ENCODE data around the gene RAB3A.

Gene RAB3A, protein sequence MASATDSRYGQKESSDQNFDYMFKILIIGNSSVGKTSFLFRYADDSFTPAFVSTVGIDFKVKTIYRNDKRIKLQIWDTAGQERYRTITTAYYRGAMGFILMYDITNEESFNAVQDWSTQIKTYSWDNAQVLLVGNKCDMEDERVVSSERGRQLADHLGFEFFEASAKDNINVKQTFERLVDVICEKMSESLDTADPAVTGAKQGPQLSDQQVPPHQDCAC

DNA sequence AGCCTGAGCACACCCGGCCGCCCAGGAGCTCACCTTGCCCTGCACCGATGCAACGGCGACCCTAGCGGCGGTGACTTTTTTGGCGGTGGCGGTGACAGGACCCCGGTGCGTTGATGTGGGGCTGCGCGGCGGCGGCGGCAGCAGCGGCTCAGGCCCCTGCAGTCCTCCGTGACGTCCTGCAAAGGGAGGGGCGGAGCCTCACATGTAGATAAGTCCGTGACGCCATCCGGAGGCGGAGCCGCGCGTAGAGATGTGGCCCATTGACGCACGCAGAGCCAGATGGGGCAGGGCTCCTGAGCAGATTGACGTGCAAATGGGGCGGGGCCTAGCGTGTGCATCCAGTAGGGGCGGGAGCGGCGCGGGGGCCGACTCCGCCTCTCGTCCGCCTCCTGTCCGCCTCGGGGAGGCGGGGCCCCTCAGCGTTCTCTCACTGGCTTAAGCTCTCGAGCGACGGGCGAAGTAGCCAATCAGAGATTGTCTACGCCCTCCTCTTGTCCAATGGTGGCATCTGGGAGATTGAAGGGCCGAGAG lies at the start of gene RAB3A:
TSS of gene RAB3A (minus strand) at position 180 of the 531 bp plus-strand sequence. CDS start 1,302 bp downstream, outside the sequence.
- DNase-seq, result peak; percentile 77 to 100 (median 100)

DNA sequence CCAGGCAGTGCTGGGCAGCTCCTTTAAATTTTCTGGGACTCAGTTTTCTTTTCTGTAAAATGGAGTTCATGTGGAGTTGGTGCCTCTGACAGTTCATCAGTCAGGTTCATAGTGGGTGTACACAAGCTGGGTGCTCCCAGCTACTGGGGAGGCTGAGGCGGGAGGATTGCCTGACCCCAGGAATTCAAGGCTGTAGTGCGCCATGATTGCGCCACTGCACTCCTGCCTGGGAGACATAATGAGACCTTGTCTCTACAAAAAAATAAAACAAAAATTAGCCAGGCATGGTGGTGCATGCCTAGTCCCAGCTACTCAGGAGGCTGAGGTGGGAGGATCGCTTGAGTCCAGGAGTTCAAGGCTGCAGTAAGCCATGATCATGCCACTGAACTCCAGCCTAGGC lies 49.3 kb upstream of the RAB3A start:
- DNase-seq, result no peak

DNA sequence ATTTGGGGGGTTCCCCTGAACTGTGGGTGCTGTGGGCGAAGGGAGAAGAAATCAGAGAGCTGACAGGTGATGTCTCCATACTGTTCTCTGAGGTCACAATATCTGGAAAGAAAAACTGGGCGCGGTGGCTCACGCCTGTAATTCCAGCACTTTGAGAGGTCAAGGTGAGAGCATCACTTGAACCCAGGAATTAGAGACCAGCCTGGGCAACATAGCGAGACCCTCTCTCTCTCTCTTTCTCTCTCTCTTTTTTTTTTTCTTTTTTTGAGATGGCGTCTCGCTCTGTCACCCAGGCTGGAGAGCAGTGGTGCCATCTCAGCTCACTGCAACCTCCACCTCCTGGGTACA lies 48.5 kb upstream of the RAB3A start:
- DNase-seq, result no peak

DNA sequence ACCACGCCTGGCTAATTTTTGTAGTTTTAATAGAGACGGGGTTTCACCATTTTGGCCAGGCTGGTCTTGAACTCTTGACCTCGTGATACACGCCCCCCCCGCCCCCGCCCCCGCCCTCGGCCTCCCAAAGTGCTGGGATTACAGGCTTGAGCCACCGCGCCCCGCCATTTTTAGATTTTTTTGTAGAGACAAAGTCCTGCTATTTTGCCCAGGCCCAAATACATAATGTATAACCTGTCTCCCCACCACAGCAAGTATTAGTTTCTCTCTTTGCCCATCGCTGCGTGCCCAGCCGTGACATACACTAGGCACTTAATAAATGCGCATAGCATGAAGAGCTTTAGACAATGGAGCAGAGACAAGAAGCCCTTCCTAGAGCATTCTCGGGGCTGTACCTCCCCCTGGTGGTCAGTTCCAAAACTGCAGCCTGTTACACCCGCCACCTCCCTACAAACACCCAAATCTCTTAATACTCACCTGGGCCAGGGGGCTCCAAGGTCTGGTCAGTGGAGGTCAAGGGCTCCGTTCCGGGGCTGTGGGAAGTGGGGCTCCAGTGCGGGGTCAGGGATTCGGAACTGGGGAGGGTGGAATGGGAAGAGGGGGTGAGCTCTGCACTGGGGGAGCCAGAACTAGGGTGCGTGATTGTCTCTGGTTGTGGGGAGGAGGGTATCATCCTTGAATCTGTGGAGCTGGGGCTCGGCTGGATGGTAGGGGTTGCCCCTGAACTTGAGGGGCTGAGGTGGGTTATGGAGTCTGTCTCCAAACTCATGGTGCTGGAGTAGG lies 47.9 kb upstream of the RAB3A start:
- peak in 54 of 58 donors; percentile 10 to 76 (median 44) for DNase-seq

DNA sequence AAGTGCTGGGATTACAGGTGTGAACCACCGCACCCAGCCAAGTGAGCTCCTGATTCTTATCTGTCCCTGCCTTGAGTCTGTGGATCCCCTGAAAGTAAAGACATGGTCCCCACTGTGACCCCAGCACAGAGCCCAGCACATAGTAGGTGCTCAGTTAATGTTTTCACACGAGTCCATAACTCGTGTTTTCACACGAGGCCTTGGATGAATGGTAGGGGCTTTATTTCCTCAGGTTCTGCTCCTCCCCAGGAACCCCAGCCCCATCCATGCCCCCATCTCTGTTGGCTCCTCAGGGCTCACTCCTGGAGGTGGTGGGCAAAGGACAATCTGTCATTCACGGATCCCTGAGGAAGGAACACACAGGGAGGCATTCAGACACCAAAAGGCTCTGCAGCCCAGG lies 46.0 kb upstream of the RAB3A start:
- DNase-seq, result no peak

DNA sequence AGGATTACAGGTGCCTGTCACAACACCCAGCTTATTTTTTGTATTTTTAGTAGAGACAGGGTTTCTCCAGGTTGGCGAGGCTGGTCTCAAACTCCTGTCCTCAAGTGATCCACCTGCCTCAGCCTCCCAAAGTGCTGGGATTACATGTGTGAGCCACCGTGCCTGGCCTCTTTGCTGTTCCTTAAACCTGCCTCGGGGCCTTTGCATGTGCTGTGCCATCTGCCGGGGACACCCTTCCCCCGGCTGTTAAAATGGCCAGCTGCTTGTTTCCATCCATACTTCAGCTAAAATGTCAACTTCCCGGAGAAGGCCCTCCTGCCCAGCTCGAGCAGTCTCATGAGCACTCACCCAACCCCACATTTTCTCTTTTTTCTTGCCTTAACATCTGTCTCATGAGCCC lies 41.5 kb upstream of the RAB3A start:
- no peak for DNase-seq

DNA sequence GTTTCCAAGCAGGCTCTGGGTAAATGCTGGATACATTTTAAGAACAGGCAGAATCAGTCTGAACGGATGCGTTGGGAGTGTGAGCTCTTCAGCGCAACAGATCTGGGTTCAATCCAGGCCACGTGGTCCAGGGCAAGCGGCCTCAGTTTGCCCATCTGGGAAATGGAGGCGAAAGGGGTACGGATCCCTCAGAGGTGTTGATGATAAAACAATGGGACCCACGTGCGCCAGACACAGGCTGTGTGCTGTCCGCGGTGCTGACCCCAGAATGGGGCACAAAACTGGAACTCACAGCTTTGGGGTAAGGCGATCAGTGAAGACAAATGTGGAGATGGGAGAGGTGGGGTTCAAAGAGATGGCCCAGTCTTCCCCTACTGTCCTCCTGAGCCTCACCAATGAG lies 35.5 kb upstream of the RAB3A start:
- no peak for DNase-seq

DNA sequence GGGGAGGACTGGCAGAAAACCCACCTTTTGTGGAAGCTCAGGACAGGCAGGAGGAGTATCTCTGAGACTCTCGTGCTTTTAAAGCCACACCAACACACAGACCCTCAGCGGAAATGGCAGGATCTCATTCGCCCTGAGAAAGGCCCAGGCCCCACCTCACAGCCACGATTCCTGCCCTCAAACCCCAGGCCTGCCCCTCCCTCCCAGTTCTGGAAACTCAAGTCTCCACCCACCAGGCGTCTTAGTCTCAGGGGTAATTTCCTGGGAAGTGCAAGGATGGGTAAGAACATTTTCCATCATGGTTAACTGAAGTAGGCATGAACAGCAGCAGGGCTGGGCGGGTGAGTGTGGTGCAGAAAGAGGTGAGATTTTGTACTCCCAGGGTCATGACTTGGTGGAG lies 30.4 kb upstream of the RAB3A start:
- DNase-seq, result no peak

DNA sequence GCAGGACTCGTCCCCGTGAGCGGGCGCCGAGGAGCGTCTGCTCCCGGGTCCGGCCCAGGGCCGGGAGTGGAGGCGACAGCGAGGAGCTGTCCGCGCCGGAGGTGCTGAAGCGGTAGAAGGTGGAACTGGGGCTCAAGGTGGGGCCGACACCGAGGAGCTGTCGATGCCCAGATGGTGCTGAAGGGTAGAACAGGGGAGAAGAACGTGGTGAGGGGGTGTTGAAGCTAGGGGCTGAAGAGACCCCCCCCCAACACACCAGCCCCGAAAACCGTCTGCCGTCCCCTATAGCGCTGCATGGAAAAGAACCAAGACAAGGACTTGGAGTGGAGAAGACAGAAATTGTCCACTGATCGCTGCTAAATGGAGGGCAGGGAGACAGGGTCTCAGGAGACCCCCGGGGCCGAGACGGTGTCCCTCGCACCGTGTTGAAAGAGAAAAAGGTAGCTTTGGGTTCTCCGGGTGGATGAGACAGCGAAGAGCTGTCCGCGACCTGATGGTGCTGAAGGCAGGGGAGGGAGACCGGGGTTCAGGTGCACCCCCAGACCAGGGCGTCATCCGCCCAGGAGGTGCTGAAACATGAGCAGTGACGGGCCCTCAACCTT lies 29.5 kb upstream of the RAB3A start:
- DNase-seq, result peak in 4 of 58 donors; percentile 4 to 40 (median 16)

DNA sequence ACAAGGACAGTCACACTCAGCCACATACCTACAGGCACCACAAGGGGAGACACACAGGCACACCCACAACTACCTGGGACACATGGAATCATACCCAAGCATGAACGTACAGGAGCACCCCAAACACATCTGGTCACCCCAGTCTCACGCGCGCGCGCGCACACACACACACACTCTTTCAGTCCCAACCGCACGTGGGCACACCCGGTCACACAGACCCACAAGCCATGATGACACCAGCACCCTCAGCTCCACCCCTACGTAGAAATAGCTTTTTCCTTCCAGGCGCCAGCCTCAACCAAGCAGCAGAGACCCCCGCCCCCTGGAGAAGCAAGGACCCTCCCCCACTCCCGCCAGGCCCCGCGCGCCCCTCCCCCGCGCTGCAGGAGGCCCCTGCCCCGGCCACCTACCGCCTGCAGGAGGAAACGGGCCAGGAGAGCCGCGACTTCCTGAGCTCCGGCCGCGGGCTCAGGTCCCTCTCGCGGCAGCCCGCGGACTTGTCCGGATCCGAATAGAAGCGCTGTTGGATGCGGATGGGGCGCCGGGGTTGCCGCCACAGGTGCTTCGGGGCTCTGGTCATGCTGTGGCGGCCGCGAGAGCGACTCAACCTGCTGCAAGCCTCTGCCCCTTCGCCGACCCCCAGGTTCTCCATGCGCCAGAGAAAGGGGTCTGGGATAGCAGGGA lies 28.8 kb upstream of the RAB3A start:
- peak in 2 of 58 donors; percentile 21 to 40 for DNase-seq

DNA sequence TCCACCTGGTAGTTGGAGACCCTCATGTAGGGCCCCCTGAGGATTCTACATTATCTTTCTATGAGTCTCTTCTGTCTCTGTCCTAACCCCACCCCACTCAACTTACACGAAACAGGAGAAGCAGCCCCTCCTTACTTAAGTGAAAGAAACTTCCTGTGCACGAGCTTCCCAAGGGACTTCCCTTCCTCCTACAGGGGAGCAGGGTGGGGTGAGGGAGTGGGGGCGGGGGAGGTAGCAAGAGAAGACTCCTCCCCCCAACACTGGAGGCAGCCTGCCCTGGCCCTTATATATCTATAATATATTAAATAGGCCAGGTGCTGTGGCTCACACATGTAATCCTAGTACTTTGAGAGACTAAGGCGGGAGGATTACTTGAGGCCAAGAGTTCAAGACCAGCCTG lies 27.9 kb upstream of the RAB3A start:
- no peak for DNase-seq

DNA sequence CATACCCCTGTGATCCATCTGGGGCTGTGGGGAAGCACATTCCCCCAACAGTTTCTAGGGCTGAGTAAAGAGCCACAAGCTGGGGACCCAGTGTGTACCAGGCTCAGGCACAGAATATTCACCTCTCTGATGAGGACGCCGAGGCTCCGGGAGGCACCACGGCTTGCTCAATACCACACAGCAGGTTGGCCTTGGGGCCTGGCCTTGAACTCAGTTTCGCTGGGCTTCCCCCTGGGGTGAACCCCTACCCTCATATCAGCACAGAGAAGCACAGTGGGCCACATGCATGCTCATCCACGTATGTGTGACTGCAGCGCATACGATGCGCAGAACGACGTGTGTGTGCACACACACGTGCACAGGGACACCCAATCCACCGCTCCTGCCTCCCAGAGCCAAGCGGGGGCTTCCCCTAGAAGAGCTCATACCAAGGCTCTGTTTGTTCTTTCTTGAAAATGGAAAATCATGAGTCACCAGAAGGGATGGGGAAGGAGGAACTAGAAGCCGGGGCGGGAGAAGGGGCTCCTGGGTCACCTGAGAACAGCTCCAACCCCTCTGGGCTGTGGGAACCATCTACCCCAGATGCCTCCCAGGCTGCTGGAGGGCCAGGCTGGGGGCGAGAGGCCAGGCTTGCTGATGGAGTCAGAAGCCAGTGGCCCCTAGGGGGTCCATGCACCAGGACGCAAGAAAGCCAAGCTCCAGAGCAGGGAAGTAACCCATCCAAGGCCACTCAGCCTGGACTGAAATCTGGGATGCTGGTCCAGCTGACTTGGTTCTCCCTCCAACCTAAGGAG lies 27.3 kb upstream of the RAB3A start:
- DNase-seq, result peak in 12 of 58 donors; percentile 6 to 53 (median 27)

DNA sequence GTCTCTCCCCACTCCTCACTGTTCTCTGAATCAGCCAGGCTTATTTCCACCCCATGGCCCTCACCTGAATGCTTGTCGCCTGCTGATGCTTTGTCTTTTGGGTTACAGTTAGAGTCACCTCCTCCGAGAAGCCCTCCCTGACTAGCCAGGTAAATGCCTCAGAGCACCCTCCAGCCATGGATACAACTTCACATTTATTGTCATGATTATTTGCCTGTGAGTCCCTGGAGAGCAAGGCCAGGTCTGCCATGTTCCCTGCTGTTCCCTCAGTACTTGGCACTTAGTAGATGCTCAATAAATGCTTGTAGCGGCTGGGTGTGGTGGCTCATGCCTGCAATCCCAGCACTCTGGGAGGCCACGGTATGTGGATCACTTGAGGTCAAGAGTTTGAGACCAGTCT lies 26.1 kb upstream of the RAB3A start:
- DNase-seq, result no peak

DNA sequence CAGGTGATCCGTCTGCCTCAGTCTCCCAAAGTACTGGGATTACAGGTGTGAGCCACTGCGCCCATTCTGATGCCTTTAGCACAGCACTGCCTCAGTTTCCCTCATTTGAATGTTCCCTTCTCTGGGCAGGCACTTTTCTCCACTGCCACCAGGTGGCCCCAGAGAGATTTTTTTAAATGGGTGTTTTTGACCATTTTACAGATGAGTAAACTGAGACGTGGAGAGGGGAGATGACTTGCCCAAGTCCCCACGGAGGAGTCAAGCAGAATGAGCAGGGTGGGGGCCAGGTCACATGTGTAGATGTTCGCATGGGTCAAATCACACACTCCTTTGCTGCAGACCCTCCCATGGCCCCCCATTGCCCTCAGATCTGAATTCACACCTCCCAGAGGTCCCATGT lies 25.6 kb upstream of the RAB3A start:
- no peak for DNase-seq

DNA sequence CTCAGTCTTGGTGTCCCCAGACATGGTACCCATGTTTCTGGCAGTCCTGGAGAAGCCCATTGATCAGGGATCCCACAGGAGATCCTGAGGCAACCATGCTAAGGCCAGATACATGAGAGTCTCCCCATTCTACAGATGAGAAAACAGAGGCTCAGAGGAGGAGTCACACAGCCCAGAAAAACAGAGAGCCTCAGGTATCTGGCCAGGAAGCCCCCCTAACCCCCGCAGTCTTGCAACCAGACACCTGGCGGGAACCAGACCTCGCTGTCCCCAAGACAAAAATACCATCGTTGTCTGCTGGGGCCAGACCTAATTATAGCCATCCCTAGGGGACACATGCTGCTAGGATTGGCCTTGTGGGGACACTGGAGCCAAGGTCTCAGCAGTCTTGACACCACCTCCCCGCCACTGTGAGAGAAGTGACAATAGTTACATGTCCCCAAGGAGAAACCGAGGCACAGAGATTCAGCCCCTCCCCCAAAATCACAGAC lies 24.0 kb upstream of the RAB3A start:
- no peak for DNase-seq

DNA sequence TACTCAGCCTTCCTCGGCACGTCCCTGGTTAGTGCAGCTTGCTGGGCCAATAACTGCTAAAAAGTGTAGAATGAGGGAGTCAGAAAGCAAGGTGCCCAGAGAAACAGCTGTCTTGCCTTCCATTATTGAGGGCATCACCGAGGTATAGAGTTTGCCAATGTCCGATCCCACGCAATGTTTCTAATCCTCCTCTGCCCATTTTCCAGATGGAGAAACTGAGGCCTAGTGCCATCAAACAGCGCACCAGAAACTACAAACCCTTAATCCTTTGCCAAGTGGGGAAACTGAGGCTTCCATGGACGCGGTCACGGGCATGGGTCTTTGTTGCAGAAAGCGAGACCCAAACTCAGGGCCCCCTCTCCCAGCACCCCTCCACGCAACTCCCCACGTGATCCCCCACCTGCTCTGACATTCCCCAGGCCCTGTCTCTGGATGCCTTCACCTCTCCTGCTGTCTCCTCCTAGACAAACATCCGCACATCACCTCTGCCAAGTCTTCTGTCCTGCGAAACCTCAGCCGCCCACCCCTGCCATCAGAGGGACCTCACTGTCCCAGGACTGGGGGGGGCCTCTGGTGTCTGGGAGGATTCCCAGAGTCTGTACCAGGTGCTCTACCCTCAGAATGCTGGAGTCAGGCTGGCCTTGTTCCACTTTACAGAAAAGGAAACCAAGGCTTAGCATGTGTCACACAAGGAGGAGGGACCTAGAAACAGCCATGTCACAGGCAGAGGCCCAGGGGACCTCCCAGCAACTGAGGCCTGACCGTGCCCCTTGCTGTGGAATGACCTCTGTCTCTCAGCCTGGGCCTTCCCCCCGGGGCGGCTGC lies 23.3 kb upstream of the RAB3A start:
- DNase-seq, result no peak

DNA sequence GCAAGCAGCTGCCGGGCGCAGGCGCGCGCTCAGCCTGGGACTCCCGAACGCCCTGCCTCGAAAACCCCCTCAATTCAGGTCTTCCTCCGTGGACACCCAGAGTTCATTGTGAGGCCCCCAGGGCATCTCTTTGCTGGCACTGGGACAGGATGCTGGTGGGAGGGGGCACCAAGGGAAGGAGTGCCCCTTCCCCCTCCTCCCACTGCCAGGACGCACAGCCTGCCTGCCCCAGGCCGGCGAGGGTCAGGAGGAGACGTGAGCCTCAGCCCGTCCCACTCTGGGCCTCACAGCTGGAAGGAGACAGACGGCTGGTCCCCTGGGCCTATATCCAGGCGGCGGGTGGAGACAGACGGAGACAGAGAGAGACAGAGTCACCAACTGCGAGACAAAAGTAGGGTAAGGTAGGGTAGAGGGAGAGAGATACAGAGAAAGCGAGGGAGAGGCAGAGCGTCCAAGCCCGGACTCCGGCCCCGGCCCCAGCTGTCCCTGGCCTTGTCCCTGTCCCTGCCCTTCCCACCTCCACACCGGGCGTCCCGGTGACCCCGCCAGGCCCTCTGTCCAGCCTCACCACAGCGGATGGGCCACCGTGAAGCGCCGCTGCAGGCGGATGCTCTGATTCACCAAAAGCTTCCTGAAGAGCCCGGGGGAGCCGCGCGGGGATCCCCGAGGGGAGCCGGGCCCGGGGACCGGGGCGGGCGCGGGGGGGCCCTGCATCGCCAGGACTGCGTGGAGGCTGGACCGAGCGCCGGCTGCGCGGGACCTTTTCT lies 22.0 kb upstream of the RAB3A start, which contains the start of gene PDE4C:
TSS of gene PDE4C (minus strand) at position 737 of the 767 bp plus-strand sequence. CDS start at position 714, 23 bp downstream.
- peak in 1 of 58 donors; percentile 7 for DNase-seq

DNA sequence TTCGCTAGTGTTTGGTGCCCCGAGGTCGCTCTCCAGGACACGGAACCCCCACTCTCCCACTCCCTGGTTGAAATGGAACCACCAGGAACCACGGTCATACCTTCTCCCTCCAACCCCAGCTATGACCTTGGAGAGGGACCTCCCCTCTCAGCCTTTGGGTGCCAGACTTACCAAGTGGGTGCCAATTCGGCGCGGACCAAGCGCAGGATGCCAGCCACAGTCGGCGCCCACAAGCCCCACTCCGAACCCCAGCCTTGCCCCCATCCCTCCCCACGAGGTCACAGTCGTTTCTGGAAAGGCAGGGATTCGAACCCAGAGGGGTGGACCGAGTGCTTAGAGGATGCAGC lies 21.5 kb upstream of the RAB3A start:
- no peak for DNase-seq

All from anterior cingulate cortex (tissue), 58 donors.